Stimulated activated CD8-positive, alpha-beta memory T cell treated with anti-CD3 and anti-CD28 coated beads, Interleukin-4, amount 100 ng/mL, for 48 hours (primary cell): ENCODE results near the gene ARID5B.

Experiments used
- DNase-seq: peaks from one replicate; pipeline ENCODE4 v3.0.0-alpha.2; 2020

ARID5B gene

DNA sequence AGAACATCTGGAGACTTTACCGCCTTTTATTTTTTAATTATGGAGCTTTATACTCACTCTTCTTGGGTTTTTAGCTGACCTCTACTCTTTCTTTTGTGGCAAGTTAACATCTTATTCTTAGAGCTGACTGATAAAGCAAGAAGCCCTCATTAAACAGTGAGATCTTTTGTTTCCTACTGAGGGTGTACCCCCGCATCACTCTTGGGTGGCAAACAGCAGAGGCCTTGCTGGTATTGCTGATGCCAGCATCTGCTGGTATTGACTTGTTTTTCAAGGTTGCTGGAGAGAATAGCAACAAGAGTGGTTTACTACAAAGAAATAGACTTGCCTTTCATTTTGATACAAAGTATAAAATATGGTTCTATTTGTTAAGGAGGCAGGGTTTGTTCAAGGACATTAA lies 154.7 kb downstream of the ARID5B start:
- no peak for DNase-seq

DNA sequence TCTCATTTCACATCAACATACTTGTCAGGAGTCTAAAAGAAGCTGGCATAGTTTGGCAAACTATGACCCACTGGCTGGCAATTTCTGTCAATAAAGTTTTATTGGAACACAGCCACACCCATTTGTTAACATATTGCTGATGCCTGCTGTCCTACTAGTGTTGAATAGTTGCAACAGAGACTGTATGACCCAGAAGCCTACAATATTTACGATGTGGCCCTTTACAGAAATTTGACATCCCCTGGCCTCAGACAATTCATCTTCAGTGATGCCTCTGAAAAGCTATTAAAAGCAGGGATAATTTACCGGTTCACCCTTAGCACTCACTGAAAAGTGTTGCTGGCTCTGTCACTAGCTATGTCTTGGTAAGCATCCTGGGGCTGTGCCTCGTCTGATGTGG lies 155.2 kb downstream of the ARID5B start:
- no peak for DNase-seq

GRCh38 chr10:62057359-62057758 lies 155.9 kb downstream of the ARID5B start:
- DNase-seq = no peak

DNA sequence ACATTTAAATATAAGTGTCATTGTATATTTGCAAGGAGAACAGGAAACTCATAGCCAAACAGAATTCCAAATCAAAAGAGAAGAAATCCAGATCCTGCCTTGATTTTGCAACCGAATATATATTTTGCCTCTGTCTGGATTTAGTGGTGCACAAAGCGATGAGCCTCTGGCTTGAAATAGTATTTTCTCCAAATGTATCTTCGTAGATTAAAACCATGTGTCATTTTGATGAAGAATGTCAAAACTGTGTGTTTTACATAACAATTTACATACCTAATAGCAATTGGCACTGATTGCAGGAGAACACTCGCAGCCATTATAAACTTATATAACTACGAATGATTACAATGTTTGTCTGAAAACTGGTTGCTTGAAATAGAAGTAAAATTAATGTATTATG lies 156.4 kb downstream of the ARID5B start:
- no peak for DNase-seq

GRCh38 chr10:62058476-62058875 lies 157.0 kb downstream of the ARID5B start:
- DNase-seq = no peak

DNA sequence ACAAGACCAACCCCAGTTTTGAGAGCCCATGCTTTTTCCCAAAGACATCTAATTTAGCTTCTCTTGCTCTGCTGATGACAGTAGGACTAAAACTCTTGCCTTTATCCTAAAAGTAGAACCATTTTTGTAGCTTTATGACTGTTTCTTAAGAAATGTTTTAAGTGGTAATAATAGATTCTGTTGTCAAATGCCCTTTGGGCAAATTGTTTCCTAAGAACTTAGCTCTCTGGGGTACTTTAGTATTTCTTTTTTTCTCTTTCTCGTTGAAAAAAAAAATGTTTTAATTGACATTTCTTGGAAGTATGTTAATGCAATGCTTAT lies 157.4 kb downstream of the ARID5B start:
- no peak for DNase-seq

GRCh38 chr10:62059217-62059920 lies 157.9 kb downstream of the ARID5B start:
- DNase-seq = no peak

DNA sequence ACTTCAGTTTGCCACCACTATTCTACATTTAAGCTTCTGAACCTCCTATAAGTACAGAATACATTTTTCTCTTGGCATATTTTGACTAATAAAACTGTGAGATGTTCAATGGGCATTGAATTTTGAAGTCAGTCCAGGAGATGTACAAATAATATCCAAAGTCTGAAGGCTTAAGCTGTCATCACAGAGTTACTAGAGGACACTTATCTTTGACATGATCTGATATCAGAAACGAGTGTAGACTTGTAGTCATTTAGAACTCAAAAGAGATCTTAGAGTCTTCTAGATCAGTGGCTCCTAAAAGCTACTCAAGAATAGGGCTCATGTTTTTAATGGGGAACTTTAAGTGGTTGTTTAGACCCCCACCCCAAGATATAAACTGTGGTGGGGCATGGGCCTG lies 160.5 kb downstream of the ARID5B start:
- no peak for DNase-seq

DNA sequence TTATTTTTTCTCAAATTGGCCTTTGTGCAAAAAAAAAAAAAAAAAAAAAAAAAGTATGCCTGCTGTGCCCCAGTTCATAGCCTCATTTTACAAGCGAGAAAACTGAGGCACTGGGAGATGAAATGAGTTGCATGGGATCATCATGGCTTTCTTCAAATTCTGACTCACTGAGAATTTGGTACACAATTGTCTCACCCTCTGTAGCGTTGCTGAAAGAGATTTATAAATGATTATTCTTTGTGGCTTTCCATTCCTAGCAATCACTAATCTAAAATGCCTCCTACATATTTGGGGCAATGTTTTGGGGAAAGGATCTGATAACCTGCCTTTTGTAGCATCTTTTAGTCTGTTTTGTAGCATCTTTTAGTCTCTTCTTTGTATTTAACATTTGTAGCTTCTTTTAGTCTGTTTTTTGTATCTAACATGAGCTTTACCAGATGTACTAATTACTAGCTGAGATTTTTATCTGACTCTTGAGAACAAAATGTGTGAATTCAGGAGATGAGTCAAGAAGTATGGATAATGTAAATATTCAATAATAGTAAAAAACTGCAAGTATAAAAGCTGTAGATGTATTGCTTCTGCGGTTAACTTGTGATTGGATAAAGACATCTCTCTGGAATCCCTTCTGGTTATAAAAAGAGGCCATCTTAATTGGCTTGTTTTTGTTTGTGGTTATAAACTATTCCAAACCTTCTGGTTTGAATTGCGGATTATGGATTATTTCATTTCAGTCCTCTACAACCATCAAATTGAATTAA lies 161.4 kb downstream of the ARID5B start:
- DNase-seq = no peak

- no peak for DNase-seq
Measured at GRCh38 chr10:62063795-62064472, 162.4 kb downstream of the ARID5B start.

DNA sequence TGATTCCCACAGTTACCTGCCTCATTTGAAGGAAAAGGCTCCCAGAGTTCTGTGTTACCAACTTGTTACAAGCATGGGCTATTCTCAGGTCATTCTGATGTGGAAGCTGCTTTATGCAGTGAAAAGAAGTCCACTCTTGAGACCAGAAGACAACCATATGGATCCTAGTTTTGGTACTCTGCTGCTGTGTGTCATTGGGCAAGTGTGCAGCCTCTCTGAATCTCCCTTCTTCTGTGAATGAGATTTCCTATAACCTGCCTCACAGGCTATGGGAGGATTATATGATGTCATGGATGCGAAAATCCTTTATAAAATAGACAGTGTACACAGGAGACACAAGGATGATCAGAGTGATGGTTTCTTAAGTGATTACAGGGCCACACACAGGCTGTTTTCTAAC lies 166.1 kb downstream of the ARID5B start:
- no peak for DNase-seq

DNA sequence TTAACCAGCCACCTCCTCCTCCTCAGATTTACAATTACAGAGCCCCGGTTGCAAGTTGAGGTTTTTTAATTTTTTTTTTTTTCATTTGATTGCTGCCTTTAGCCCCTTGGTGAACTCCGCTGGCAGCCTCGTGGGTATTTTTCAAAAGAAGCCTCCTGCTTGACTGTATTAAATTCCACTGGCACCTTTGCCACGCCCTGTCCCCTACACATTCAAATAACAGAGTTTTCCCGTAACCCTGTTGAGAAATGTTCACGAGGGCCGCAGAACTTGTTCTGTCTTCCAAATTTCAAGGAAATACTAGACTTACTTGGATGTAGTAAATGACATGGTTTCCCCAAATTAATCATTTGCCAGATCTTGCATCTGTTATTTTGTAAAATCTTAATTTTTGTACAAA lies 167.0 kb downstream of the ARID5B start:
- no peak for DNase-seq

DNA sequence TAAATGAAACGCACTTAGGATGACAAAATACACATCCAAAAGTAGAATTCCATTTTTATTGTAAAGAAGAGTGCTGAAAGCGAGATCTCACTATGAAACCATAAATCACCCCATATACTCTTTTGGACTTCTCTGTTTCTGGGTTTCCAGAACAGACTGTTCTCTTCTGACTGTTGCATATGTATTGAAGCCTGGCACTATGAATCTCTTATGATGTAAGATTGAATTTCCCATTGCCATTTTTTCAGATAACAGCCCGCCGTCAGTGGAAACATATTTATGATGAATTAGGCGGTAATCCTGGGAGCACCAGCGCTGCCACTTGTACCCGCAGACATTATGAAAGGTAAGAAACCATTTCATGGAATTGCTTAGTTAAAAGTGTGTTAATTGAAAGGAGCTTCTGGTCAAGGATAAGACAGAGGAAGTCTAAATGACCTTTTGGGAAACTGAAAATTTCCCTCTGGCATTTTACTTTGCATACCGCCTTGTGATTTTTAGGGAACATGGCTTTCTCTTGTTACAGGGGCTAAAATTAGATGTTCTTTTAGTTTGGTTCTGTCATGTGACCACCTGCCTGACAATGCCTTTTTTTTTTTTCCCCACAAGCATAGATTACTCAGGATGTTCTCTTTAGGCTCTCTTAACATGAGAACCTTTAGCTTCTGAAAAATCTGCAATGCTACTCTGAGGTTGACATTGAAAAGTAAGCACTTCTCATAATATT lies 168.1 kb downstream of the ARID5B start:
- no peak for DNase-seq

GRCh38 chr10:62071846-62072281 lies 170.4 kb downstream of the ARID5B start:
- peak; percentile 64 for DNase-seq

DNA sequence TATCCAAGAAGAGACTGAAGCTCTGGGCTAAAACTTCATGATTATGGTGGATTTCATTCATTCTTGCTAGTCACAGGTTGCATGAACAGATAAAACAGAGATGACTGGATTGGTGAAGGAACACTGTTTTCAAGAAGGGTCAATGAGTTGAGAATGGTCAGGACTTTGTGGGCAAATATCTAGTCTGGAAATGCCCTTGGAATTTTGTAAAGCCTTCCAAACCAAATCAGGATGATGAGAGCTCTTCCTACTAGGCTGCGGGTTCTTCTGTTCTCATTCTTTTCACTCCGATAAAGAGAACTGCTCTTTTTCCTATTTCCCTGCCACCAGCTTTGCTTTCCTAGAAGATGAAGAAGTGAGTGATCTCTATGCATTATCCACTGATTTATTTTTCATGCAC lies 171.4 kb downstream of the ARID5B start:
- DNase-seq = no peak

GRCh38 chr10:62073429-62073828 lies 171.9 kb downstream of the ARID5B start:
- DNase-seq = no peak

- DNase-seq = no peak
Measured at GRCh38 chr10:62075414-62075813, 173.9 kb downstream of the ARID5B start.

DNA sequence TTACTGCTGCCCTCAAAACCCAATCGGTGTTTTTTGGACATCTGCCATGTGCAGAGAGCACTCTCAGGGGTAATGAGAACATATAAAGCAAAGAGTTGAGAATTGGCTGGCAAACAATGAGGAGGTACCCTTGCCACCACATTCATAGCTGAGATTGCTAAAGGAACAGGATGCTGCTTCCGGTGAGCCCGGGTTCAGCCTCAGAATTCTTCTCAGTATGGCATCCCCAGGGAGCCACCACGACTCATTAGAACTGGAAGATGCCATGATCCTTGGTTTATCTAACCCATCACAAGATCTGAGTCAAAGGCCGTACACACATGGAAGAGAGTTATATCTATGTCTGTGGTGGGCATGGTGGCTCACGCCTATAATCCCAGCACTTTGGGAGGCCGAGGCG lies 174.4 kb downstream of the ARID5B start:
- DNase-seq = no peak

DNA sequence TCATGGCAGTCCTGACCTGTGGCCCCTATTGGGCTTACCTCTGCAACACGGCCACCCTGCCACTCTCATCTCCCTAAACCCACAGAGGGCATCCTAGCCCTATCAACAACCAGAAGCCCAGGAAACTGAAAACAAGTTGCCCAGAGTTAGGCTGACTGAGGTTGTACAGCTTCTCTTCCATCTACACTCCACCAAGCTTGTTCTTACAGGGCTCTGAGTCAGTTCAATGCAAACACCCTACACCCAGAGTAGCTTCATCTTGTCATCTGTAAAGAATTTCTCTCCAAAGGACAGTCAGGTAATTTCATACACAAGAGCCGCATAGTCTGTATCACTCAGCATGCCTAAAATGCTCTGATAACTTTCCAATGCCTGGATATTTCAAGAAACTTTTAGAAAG lies 175.4 kb downstream of the ARID5B start:
- DNase-seq = no peak

DNA sequence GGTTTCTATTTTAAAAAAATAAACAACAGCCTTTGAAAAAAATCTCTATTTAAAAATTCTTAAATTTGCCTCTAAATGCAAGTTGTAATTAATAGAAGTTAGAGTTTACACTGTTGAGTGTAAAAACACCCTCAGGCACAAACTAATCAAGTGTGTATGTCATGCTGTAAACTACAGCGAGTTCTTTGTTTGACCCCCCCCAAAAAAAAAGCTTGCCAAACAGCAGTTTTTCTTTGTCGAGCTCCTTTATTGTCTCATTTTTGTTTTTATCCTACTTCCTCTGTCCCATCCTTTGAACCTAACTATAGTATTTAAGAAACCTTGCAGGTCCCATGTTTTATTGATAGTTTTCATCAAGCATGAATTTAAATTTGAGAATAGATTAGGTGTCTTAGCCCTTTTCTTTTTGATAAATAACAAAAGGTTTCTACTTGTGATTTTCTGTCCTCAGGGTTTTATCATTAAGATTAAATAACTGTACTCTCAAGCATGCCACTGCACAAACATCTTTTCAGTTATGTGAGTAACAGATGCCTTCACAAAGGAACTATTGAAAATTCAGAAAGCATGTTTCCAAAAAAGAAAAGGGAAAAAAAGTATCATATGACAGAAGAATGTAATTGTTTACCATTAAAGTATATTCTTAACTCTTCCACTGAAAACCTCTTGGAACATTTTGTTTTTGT lies 176.0 kb downstream of the ARID5B start:
- DNase-seq = no peak

DNA sequence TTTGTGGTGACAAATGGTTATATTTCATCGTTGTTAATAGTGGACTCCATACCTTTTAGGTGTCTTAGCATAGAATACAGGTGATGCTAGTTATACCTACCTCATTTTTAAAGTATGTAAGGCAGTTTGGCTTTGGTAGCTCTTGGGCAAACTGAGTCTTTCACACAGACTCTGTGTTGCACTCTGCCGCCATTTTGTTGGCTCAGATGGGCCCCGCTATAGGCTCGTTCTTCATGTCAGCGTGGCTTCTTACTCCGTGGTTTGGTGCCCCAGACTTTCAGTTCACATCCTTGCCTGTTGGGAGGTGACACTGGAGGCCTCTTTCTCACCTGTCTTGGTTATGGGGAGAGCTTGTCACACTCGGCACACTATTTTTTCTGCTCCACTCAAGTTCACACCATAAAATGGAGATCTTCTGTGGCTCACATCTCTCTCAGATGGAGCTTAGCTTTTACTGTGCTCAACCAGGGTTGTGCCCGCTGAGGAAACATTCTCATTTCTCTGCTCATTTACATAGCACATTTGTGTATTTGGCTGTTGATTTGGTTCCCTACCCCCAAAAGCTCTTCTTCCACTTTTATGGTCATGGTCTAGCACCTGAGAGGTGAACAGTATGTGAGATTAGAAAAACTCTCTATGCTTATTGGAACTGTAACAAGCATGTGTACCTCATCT lies 178.5 kb downstream of the ARID5B start:
- DNase-seq = no peak

DNA sequence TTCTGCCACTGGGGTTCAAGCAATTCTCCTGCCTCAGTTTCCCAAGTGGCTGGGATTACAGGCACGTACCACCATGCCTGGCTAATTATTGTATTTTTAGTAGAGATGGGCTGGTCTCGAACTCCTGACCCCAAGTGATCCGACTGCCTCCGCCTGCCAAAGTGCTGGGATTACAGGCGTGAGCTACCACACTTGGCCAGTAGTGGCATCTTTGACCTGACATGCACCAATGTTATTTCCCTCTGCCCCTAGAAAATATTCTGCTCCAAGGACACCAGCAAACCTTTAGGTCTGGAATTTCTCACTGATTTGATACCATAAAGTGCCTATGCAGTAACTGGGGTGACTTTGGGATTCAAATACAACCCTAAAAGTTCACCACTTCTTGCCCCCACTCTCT lies 179.4 kb downstream of the ARID5B start:
- no peak for DNase-seq
